CD4-positive, alpha-beta T cell treated with Interleukin-4 for 4 hours (primary cell): ENCODE results near the gene CSNK1G2.

Experiments used
- DNase-seq: peaks from one replicate; pipeline ENCODE4 v3.0.0-alpha.2; 2020

Gene CSNK1G2

DNA sequence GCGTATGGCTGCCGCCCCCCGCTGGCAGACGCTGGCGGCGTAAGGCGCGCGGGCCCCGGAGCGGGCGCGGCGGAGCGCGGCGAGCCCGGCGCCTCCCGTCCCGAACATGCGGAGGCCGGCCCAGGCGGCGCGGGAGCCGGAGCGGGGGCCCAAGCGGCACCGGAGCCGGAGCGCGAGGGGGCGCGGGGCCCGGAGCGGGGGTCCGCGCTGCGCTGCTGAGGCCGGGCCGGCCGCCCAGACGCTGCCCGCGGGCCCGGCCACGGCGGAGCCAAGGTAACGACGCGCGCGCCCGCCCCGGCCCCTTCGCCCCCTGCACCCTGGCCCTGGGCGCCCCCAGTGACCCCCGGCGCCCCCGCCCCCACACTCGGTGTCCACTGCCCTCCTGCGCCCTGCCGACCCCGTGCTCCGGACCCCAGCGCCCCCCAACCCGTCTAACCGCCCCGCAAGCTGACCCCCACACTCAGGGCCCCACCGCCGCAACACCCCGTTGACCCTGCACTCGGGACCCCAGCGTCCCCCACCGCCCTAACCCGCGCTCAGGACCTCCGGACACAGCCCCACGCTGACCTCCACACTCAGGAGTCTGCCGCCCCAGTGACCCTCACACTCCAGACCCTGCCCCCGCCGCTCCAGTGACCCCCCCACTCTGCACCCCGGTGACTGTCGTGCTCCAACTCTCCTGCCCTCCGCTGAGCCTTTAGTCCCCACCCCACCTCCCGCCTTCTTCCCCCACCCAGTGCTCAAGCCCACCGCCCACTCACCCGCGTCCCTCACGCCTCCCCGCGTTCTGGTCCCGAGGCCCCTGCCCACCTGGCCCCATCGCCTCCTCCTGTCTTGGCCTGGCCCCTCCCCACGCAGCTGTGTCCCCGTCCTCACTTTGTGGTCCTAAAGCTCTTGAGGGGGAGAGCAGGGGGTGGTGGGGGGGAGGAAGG lies at the start of gene CSNK1G2:
Gene CSNK1G2, plus strand, starts transcription at position 27 of the 932 bp plus-strand sequence. CDS start 28,601 bp downstream, outside the sequence.
- DNase-seq: no peak

- no peak for DNase-seq
Measured at GRCh38 chr19:1893791-1894190, 47.2 kb upstream of the CSNK1G2 start.

- no peak for DNase-seq
Measured at GRCh38 chr19:1896508-1896907, 44.5 kb upstream of the CSNK1G2 start.

DNA sequence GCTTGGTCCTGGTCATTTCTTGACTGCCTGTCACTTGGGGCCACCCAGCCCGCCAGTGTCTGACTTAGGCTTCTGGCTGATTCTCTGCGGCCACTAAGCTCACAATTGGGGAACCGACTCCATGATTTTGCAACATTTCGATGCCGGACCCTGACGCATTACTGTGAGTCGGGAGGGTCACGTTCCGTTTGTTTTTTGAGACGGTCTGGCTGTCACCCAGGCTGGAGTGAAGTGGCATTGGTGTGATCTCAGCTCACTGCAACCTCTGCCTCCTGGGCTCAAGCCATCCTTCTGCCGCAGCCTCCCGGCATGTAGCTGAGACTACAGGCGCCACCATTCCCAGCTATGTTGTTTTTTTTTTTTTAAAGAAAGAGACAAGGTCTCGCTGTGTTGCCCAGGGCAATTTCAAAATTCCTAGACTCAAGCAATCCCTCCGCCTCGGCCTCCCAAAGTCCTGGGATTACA lies 39.0 kb upstream of the CSNK1G2 start:
- no peak for DNase-seq

DNA sequence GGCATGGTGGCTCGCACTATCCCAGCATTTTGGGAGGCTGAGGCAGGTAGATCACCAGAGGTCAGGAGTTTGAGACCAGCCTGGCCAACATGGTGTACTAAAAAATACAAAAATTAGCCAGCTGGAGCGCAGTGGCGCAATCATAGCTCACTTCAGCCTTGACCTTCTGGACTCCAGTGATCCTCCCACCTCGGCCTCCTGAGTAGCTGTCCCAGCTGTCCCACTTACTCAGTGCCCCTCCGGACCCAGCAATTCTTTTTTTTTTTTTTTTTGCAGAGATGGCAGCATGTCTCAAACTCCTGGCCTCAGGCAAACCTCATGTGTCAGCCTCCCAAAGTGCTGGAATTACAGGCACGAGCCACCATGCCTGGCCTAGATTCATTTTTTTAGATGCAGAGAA lies 38.0 kb upstream of the CSNK1G2 start:
- DNase-seq: no peak

DNA sequence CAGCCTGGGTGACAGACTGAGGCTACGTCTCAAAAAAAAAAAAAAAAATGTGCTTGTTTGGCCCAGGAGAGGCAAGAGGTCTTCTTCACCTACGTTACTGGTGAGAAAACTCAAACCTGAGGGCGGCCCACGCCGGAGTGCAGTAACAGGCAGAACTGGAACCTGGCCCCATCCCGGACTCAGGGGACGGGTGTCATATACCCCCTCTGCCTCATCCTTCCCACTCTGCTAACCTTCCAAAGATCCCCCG lies 36.2 kb upstream of the CSNK1G2 start:
- DNase-seq: no peak

GRCh38 chr19:1905110-1905862 lies 35.7 kb upstream of the CSNK1G2 start, which contains the start of the genes ADAT3 and SCAMP4:
TSS of gene ADAT3 (plus strand) at chr19:1905399. CDS start at chr19:1912048, 6,649 bp downstream.
TSS of gene SCAMP4 (plus strand) at chr19:1905399. CDS start at chr19:1915020, 9,621 bp downstream.
- DNase-seq: peak; percentile 99

- DNase-seq: no peak
Measured at GRCh38 chr19:1905863-1906375, 35.1 kb upstream of the CSNK1G2 start.

GRCh38 chr19:1906985-1907562 lies 33.9 kb upstream of the CSNK1G2 start:
- no peak for DNase-seq

DNA sequence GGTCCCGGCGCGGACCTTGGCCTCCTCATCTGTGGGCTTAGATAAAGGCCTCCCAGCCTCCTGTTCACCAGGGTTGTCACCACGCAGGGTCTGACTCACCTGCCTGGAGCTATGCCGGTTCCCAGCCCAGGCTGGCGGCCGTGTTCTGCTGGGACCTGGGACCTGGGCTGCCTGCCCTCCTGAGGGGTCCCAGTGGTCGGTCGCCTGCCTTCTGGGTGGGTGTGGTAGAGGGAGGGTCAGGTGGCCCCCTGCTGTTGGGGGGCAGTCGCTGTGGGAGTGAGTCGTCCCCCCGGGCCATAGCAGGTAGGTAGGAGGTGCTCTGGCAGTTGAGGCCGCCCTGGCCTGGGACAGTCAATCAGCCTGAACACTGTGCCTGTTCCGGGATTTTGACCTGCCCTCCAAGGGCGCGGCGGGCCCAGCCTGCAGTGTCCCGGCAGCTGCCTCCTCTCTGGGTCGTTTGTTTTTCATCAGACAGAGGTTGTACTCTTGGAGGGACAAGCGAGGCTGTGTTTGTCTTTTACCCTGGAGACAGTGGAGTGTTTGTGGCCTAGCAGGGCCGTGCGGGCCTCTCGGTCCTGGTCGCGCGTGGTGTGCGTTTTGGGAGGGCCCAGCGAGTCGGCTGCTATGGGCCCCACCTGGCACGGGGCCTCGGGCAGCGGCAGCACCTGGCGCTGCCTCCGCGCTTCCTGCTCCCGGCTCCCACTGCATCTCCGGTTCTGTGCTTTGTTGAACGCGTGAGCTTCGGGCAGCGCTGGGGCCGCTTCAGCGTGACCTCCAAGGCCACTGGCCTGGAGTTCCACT lies 33.2 kb upstream of the CSNK1G2 start:
- DNase-seq: no peak

- no peak for DNase-seq
Measured at GRCh38 chr19:1908364-1908678, 32.7 kb upstream of the CSNK1G2 start.

DNA sequence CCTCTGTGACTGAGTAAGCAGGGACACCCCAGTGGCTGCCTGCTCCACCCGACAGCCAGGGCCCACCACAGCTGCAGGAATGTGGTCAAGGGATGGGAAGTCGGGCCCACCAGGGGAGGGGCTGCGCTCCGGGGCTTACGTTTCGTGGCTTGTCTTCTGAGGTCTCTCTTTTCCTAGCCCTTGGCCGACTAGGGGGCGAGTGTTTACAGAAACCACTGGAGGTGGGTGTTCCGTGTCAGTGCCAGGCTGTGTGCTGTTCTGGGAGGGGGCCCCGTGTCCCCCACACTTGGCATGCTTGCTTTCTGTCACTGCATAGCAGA lies 31.3 kb upstream of the CSNK1G2 start:
- DNase-seq: no peak

- no peak for DNase-seq
Measured at GRCh38 chr19:1910177-1910576, 30.8 kb upstream of the CSNK1G2 start.

- no peak for DNase-seq
Measured at GRCh38 chr19:1911098-1911497, 29.9 kb upstream of the CSNK1G2 start.

GRCh38 chr19:1911995-1912394 lies 29.0 kb upstream of the CSNK1G2 start:
- DNase-seq: no peak

GRCh38 chr19:1912760-1913505 lies 28.0 kb upstream of the CSNK1G2 start:
- no peak for DNase-seq

DNA sequence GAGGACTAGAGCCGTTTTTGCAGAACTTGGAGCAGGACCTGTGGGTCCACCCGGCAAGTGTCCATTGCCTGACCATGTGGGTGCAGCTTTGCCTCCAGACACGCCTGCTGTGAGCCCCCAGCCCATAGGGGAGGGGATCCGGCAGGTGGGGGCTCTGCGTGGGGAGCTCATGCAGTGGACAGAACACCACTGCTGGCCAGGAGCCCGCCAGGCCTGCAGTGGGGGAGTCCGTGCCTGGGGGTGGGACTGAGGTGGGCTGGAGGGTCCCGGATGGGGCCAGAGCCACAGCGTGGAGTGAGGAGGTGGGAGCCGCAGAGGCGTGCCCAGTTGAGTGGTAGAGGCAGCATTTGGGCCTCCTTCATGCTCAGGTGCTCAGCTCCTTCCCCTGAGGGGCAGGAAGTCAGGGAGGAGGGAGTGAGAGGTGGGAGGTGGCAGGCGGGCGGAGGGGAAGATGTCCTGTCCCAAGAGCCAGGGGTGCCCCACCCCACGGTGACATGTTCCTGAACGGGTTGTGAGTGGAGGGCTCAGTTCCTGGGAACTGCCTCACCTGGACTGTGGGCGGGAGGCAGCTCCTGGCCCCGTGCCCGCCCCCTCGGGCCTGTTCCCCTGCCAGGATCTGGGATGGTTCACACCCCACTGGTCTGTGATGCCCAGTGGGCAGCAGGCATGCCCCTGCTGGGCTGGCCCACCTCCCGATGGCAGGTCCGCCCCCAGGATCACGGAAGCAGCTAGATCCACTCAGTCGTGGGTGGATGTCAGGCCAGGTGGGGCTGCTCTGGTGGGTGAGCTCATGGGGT lies 27.0 kb upstream of the CSNK1G2 start:
- no peak for DNase-seq

DNA sequence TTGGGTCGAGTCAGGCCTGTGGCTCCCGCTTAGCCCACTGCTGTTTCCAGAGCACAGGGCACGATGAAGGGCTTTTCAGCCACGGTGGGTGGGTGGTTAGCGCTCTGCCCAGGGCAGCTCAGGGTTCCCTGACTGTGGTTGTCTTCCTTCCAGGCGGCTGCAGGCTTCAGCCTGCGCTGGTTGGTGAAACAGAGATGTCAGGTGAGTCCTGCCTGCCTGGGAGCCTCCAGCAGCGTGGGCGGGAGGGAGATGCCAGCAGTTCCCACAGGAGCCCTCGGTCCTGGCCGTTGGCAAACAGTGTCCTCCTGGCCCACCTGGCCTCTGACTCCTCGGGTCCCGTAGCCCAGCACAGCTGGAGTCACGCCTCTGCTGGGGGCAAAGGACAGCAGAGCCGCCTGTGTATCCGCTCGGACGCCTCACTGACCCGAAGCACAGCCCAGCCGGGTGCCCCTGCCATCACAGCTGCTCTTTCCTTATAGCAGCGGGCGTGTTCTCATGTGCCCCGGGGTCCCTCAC lies 26.1 kb upstream of the CSNK1G2 start:
- no peak for DNase-seq

GRCh38 chr19:1917146-1917545 lies 23.8 kb upstream of the CSNK1G2 start:
- DNase-seq: no peak

GRCh38 chr19:1917926-1918325 lies 23.0 kb upstream of the CSNK1G2 start:
- DNase-seq: no peak

GRCh38 chr19:1918975-1919374 lies 22.0 kb upstream of the CSNK1G2 start:
- no peak for DNase-seq
